ENCODE results near the gene REG1B.

Gene REG1B

GRCh38 chr2:79087785-79088364, at the start of gene REG1B:
REG1B (minus strand) TSS chr2:79087993; CDS start chr2:79087612, 381 bp downstream.
- DNase-seq (ENCODE audit: low read depth, low spot score): no peak
- no peak within 1 kb of the TSS for H3K27ac ChIP-seq

- no peak overlapping the region for H3K27ac ChIP-seq
- DNase-seq (ENCODE audit: low read depth, low spot score): no peak
These were observed 43.9 kb upstream of the REG1B start for GRCh38 chr2:79131687-79132086.

- H3K27ac ChIP-seq: no peak overlapping the region
- DNase-seq (ENCODE audit: low read depth, low spot score): no peak
These were observed 42.0 kb upstream of the REG1B start for GRCh38 chr2:79129804-79130203.

GRCh38 chr2:79129260-79129659, 41.5 kb upstream of the REG1B start:
- H3K27ac ChIP-seq: no peak overlapping the region
- no peak for DNase-seq (ENCODE audit: low read depth, low spot score)

- no peak overlapping the region for H3K27ac ChIP-seq
- no peak for DNase-seq (ENCODE audit: low read depth, low spot score)
These were observed 40.6 kb upstream of the REG1B start for GRCh38 chr2:79128406-79128805.

- DNase-seq (ENCODE audit: low read depth, low spot score): no peak
- H3K27ac ChIP-seq: no peak overlapping the region
These were observed 37.9 kb upstream of the REG1B start for GRCh38 chr2:79125721-79125985.

- DNase-seq (ENCODE audit: low read depth, low spot score): no peak
- no peak overlapping the region for H3K27ac ChIP-seq
These were observed 37.3 kb upstream of the REG1B start for GRCh38 chr2:79124907-79125720.

GRCh38 chr2:79122676-79123075, 34.9 kb upstream of the REG1B start:
- no peak for DNase-seq (ENCODE audit: low read depth, low spot score)
- no peak overlapping the region for H3K27ac ChIP-seq

GRCh38 chr2:79120194-79120713, 32.5 kb upstream of the REG1B start, which contains the start of gene REG1A:
REG1A (plus strand) TSS chr2:79120488; CDS start chr2:79120862, 374 bp downstream.
- DNase-seq (ENCODE audit: low read depth, low spot score): no peak
- H3K27ac ChIP-seq: no peak within 1 kb of the TSS

GRCh38 chr2:79116997-79117928, 29.5 kb upstream of the REG1B start:
- no peak for DNase-seq (ENCODE audit: low read depth, low spot score)
- no peak overlapping the region for H3K27ac ChIP-seq

- H3K27ac ChIP-seq: no peak overlapping the region
- no peak for DNase-seq (ENCODE audit: low read depth, low spot score)
These were observed 27.2 kb upstream of the REG1B start for GRCh38 chr2:79114797-79115494.

GRCh38 chr2:79112269-79112668, 24.5 kb upstream of the REG1B start:
- no peak overlapping the region for H3K27ac ChIP-seq
- no peak for DNase-seq (ENCODE audit: low read depth, low spot score)

GRCh38 chr2:79105259-79105658, 17.5 kb upstream of the REG1B start:
- DNase-seq (ENCODE audit: low read depth, low spot score): no peak
- no peak overlapping the region for H3K27ac ChIP-seq

- DNase-seq (ENCODE audit: low read depth, low spot score): no peak
- no peak overlapping the region for H3K27ac ChIP-seq
These were observed 15.4 kb upstream of the REG1B start for GRCh38 chr2:79103214-79103613.

- no peak overlapping the region for H3K27ac ChIP-seq
- no peak for DNase-seq (ENCODE audit: low read depth, low spot score)
These were observed 13.2 kb upstream of the REG1B start for GRCh38 chr2:79101024-79101423.

- no peak overlapping the region for H3K27ac ChIP-seq
- no peak for DNase-seq (ENCODE audit: low read depth, low spot score)
These were observed 12.5 kb upstream of the REG1B start for GRCh38 chr2:79100285-79100684.

GRCh38 chr2:79099140-79099686, 11.4 kb upstream of the REG1B start:
- no peak for DNase-seq (ENCODE audit: low read depth, low spot score)
- no peak overlapping the region for H3K27ac ChIP-seq

- H3K27ac ChIP-seq: no peak overlapping the region
- DNase-seq (ENCODE audit: low read depth, low spot score): no peak
These were observed 10.1 kb upstream of the REG1B start for GRCh38 chr2:79097843-79098242.

- DNase-seq (ENCODE audit: low read depth, low spot score): no peak
- H3K27ac ChIP-seq: no peak overlapping the region
These were observed 2.9 kb upstream of the REG1B start for GRCh38 chr2:79090693-79091092.

GRCh38 chr2:79086255-79086654, 1.5 kb downstream of the REG1B start:
- no peak overlapping the region for H3K27ac ChIP-seq
- no peak for DNase-seq (ENCODE audit: low read depth, low spot score)
